Limb (tissue), 2 donors: ENCODE data around the gene LRRC4B.
A peak's percentile ranks its signal among the peaks of the same experiment; 100 is the strongest.
"Not testable (repeated sequence)": the region's sequence is repeated elsewhere in the genome, so short reads cannot be mapped to it uniquely, and the experiment has no call there.

Experiments used
- DNase-seq, 2 donors: peaks; one replicate each; pipeline ENCODE4 v3.0.0-alpha.2; 2016; ENCODE audit errors: extremely low spot score in 2 of 2

Gene LRRC4B

DNA sequence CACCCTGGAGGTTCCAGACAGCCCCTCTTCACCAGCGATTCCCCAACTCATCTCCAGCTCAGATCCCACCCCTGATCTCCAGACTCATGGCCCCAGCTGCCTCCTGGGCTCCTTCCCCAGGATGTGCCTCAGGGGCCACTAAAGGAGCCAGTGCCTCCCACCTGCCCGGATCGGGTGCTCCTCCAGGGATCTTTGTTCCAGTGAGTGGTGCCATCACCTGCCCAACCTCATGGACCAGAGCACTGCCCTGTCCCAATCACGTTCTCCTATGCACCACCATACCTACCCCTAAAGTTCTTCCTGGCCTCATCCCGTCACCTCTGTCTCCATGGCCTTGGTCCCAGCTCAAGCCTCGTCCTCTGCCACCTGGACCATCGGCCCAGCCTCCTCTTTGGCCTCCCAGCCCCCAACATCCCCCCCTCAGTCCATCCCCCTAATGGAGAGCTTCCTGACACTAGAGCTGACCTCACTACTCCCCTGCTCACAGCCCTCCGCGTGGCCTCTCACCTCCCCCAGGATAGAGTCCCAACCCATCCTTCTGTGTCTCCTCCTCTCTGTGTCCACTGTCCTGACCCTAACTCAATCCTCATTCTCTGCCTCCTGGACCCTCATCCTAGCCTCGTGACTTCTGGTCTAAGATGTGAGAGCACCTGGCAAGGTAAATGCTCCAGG lies 82.8 kb downstream of the LRRC4B start:
- DNase-seq, result no peak

DNA sequence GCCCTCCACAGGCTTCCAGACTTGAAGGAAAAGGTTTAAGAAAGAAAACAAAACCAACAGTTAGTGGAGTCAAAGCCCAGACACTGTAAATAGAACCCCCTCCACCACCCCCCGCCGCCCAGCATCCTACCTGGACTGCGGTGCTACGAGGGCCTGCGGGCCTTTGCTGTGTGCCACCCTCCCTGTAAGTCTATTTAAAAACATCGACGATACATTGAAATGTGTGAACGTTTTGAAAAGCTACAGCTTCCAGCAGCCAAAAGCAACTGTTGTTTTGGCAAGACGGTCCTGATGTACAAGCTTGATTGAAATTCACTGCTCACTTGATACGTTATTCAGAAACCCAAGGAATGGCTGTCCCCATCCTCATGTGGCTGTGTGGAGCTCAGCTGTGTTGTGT lies 85.3 kb downstream of the LRRC4B start:
- DNase-seq, result no peak

DNA sequence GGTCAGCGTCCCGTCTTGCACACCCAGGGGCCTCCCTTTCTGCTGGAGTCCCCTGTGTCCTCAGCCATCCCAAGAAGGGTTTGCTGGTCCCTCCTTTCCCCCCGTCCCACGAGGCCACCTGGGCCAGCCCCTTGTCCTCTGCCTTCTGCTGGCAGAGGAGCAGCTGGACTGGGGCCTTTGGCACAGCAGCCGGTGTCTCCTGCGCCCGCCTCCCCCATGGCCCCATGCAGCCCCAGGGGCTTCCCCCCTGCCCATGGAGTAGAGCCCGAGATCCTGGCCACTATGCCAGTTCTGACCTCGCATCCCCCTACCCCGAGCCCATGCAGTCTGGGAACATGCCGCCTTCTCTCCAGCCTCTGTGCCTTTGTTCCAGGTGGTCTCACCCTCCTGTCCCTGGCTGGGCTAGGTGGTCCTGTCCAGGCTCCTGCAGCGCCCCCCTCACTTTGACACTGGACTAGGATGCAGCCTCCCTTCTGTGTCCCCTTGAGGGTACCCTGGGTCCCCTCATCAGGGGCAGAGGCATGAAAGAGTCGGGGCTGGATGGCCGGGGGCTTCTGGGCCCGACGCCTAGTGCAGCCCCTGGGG lies 85.9 kb downstream of the LRRC4B start:
- DNase-seq, result no peak

- no peak for DNase-seq
Measured at GRCh38 chr19:50481351-50482149, 86.7 kb downstream of the LRRC4B start.

- no peak for DNase-seq
Measured at GRCh38 chr19:50480281-50481111, 87.7 kb downstream of the LRRC4B start.

GRCh38 chr19:50479761-50480251 lies 88.4 kb downstream of the LRRC4B start:
- DNase-seq, result no peak

DNA sequence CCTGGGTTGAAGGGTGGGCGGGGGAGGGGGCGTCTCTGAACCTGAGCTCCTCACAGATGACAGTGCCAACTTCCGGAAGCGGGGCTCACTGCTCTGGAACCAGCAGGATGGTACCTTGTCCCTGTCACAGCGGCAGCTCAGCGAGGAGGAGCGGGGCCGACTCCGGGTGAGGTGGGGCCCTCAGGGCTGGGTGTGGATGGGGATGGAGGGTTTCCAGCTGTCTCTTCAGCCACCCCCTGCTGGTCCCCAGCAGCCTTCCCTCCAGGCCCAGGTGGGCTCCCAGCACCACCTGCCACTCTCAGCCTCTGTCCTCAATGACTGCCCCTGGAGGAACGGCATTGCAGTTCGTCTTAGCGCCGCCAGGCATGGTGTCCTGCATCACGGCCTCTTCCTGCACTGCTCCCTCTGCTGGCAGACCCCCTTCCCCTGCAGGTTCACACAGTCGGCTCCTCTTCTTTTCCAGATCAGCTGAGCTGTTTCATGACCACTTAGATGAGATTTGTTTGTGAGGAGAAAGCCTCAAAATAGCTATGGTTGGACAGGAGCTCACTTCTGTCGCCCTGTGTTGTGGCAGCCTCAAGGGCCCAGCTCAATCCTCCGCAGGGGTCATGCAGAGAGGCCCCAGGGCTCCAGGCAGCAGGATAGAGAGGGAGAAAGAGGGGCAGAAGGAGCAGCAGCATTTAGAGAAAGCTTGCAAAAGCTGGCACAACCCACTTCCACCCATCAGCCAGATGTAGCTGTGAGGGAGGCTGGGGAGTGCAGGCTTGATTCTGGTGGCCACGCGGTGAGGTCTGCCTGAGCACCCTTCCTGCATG lies 89.1 kb downstream of the LRRC4B start:
- DNase-seq, result no peak

- no peak for DNase-seq
Measured at GRCh38 chr19:50477751-50478515, 90.3 kb downstream of the LRRC4B start.

- DNase-seq, result no peak
Measured at GRCh38 chr19:50476907-50477238, 91.4 kb downstream of the LRRC4B start.

DNA sequence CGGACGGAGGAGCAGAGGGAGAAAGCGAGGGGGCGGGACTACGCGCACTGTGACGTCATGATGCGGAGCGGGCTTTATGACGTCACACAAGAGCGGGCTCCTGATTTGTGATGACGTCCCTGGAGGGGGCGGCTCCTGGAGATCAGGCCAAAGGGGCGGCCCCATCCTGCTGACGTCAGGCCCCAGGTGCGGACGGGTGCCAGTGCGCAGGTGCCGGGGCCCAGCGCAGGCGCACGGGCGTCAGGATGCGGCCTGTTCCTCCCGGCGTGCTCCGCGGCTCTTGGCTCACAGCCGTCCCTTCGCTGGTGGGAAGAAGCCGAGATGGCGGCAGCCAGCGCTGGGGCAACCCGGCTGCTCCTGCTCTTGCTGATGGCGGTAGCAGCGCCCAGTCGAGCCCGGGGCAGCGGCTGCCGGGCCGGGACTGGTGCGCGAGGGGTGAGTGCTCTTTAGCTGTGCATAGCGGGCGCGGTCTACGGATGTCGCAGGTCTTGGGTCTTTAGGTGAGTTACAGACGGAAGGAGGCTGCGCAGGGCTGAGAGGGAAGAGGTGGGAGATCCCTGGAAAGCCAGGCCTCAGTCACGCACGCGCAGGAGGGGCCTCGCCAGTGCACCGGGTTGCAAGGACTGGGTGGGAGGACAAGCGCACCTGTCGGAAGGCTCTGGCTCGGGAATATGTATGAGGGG lies 91.9 kb downstream of the LRRC4B start, which contains the start of the genes EMC10 and GARIN5A:
Gene EMC10 (plus strand): TSS at position 284 of the 683 bp plus-strand sequence. CDS start 38 bp downstream, at position 322.
Gene GARIN5A (minus strand): TSS at position 625 of the 683 bp plus-strand sequence. CDS start 460 bp downstream, at position 165.
- peak; percentile 92 to 98 for DNase-seq

- DNase-seq, result no peak
Measured at GRCh38 chr19:50475736-50476223, 92.5 kb downstream of the LRRC4B start.

GRCh38 chr19:50475101-50475568 lies 93.1 kb downstream of the LRRC4B start:
- no peak for DNase-seq

DNA sequence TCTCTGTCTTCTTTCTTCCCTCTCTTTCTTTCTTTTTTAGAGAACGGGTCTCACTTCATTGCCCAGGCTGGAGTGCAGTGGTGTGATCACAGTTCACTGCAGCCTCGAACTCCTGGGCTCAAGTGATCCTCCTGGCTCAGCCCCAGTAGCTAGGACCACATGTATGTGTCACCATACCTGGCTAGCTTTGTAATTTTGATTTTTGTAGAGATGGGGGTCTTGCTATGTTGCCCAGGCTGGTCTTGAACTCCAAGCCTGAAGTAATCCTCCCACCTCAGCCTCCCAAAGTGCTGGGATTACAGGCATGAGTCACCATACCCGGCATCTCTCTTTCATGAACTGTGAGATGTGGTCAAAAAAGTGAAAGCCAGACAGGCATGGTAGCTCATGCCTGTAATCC lies 94.9 kb downstream of the LRRC4B start:
- DNase-seq, result not testable (repeated sequence)

DNA sequence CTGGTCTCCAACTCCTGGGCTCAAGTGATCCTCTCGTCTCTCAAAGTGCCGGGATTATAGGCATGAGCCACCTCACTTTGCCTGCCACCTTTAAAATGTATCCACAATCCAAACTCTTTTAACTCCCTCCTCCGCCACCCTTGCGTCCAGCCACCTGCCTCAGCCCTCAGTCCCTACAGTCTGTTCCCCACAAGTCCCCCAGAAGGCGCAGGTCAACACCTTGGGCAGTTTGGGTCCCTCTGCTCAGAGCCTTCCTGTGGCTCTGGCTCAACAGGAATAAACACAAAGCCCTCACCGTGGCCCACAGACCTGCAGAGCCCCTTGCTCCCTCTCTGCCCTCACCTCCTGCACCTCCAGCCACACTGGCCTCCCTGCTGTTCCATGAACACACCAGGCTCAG lies 99.4 kb downstream of the LRRC4B start:
- no peak for DNase-seq

DNA sequence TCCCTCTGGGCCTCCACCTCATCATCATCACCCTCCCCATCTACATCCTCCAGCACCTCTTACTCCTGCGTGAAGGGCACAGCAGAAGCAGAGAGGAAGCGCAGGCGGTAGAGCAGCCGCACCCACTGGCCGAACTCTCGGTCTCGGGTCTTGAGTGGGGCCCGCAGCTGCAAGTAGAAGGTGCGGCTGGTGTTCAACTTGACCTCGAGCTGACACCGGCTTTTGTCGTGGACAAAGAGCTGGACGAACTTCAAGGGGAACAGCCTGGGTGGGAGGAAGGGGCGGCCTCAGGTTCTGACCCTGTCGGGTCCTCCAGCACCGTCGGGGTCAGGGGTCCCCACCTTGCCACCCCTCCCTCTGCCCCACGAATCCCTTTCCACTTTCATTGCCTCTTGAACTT lies 100.7 kb downstream of the LRRC4B start:
- DNase-seq, result no peak
